22Rv1 (cell line): ENCODE results near the gene PERM1.
A peak's percentile ranks its signal among the peaks of the same experiment; 100 is the strongest.

Source experiments
- H3K27ac ChIP-seq: fragments of 450-650 bp; 2 replicates; pipeline ENCODE4 v1.5.1; 2017
- CTCF ChIP-seq: fragments of 450-650 bp; IDR thresholded peaks from 2 replicates; pipeline ENCODE4 v1.5.1; 2017; ENCODE audit warnings: mild to moderate bottlenecking
- ZFX ChIP-seq: fragments of 450-650 bp; IDR thresholded peaks from 2 replicates; pipeline ENCODE4 v1.6.1; 2017; ENCODE audit warnings: antibody characterized with exemption, borderline replicate concordance

Gene PERM1

GRCh38 chr1:1001057-1001783, 19.3 kb upstream of the PERM1 start:
- TF ChIP-seq ZFX (no peak), CTCF (no peak)
- H3K27ac ChIP-seq, result peak overlapping the region; percentile 99

DNA sequence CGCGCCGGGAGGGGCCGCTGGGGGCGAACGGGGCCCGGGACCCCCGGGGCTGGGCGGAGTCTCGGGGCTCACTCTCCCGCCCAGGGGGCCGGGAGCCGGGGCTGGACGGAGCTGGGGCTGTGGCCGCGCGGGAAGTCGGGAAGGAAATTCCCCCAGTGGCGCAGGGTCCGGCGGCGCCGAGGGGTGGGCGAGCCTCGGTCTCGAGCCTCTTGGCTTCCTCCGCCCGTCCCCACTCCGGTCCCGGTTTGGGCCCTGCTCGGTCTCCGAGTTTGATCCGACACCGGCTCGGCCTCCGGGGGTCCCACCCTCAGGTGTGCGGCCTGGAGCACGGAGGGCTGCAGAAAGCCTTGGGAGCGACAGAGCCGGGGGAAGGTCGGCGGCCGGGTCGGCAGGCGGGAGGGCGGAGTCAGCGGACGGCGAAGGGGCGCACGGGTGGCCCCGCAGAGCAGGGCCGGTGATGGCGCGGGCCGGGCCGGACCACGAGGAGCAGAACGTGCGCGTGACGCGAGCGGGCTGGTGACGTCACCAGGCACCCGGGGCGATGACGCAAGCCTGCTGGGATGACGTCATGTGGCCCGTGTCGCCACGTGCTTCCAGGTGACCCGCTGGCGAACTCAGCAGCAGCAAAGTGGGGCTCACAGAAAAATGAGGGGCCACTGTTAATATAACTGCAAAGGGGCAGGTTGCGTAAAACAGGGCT, 18.6 kb upstream of the PERM1 start:
- H3K27ac ChIP-seq, result peak overlapping the region; percentile 99
- TF ChIP-seq ZFX (no peak), CTCF (no peak)

DNA sequence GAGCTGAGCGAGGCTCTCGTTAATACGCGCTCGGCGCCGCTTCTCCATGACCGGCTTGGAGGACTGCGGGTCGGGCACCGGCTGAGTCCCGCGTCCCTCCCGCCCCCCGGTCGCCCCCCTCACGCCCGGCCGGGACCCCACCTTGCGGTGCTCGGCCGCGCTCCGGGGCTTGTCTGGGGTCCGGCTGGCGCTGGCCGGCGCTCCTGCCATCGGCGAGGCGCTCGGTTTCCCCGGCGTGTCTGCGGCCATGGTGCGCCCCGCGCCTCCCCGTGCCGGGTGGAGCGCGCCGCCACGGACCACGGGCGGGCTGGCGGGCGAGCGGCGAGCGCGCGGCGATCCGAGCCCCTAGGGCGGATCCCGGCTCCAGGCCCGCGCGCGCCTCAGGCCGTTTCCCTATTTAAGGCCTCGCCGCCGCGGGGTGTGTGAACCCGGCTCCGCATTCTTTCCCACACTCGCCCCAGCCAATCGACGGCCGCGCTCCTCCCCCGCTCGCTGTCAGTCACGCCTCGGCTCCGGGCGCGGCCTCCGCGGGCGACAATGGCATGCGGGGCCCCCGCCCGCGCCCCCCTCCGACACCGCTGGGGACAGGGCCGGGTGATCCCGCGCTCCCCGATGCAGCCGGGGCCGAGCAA, 17.9 kb upstream of the PERM1 start, which contains the start of gene HES4:
Gene HES4, minus strand, starts transcription at position 373 of the 632 bp plus-strand sequence. Its CDS starts 124 bp downstream, at position 249.
- H3K27ac ChIP-seq, result peak within 1 kb of the TSS; percentile 99
- TF ChIP-seq CTCF (no peak), ZFX (no peak)

- H3K27ac ChIP-seq, result peak overlapping the region; percentile 99
- no peak for TF ChIP-seq ZFX
- TF ChIP-seq CTCF, result peak; percentile 26; the same call in 1 of the 2 replicates
Observed at GRCh38 chr1:998995-999724, 17.3 kb upstream of the PERM1 start.

GRCh38 chr1:998745-998994, 16.8 kb upstream of the PERM1 start:
- H3K27ac ChIP-seq, result peak overlapping the region; percentile 99
- TF ChIP-seq ZFX (no peak), CTCF (no peak)

GRCh38 chr1:997993-998744, 16.3 kb upstream of the PERM1 start:
- H3K27ac ChIP-seq, result peak overlapping the region; percentile 99
- TF ChIP-seq ZFX (no peak), CTCF (no peak)
